ENCODE results near the gene KRT76.

Gene KRT76

GRCh38 chr12:52739963-52740362 lies 37.2 kb downstream of the KRT76 start:
- ATAC-seq (replicated peaks; ENCODE audit: extremely low read depth, poor library complexity, severe bottlenecking) (no peak), DNase-seq (ENCODE audit: low spot score in 2 of 2) (no peak)
- no peaks in the 10 kb centered on the region for H3K9me3 Mint-ChIP-seq
- H3K4me1 Mint-ChIP-seq = no peaks in the 10 kb centered on the region
- H3K27me3 Mint-ChIP-seq = peaks cover 72% of the 10 kb centered on the region
- H3K27ac Mint-ChIP-seq (ENCODE audit: low read depth) = no peak overlapping the region
- H3K4me3 Mint-ChIP-seq = no peak overlapping the region
- no peaks in the 10 kb centered on the region for H3K36me3 Mint-ChIP-seq (ENCODE audit: insufficient read depth)

GRCh38 chr12:52735816-52736632 lies 41.1 kb downstream of the KRT76 start:
- no peak overlapping the region for H3K4me3 Mint-ChIP-seq
- ATAC-seq (replicated peaks; ENCODE audit: extremely low read depth, poor library complexity, severe bottlenecking) = no peak
- no peaks in the 10 kb centered on the region for H3K36me3 Mint-ChIP-seq (ENCODE audit: insufficient read depth)
- no peaks in the 10 kb centered on the region for H3K4me1 Mint-ChIP-seq
- DNase-seq (ENCODE audit: low spot score in 2 of 2) = no peak
- no peak overlapping the region for H3K27ac Mint-ChIP-seq (ENCODE audit: low read depth)
- H3K27me3 Mint-ChIP-seq = peaks cover 62% of the 10 kb centered on the region
- H3K9me3 Mint-ChIP-seq = no peaks in the 10 kb centered on the region

DNA sequence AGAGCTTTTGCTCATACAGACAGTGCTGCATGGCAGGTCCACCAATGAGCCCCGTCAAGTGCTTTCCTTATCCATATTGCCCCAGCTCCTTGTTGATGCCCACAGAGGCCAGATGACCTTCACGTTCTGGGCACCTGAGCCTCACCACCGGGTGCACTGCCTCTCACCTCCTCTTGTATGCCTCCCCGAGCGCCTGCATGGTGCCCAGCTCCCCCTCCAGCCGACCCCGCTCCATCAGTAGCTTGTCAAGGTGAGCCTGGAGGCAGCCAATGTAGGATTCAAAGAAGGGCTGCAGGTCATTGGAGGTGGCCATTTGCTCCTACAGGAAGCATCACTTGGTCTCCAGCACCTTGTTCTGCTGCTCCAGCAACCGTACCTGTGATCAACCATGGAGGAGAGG lies 42.0 kb downstream of the KRT76 start:
- H3K9me3 Mint-ChIP-seq = no peaks in the 10 kb centered on the region
- H3K4me3 Mint-ChIP-seq = no peak overlapping the region
- H3K27me3 Mint-ChIP-seq = peaks cover 68% of the 10 kb centered on the region
- no peaks in the 10 kb centered on the region for H3K4me1 Mint-ChIP-seq
- no peak for DNase-seq (ENCODE audit: low spot score in 2 of 2)
- no peak for ATAC-seq (replicated peaks; ENCODE audit: extremely low read depth, poor library complexity, severe bottlenecking)
- no peak overlapping the region for H3K27ac Mint-ChIP-seq (ENCODE audit: low read depth)
- H3K36me3 Mint-ChIP-seq (ENCODE audit: insufficient read depth) = no peaks in the 10 kb centered on the region

GRCh38 chr12:52730793-52731192 lies 46.4 kb downstream of the KRT76 start:
- no peaks in the 10 kb centered on the region for H3K9me3 Mint-ChIP-seq

DNA sequence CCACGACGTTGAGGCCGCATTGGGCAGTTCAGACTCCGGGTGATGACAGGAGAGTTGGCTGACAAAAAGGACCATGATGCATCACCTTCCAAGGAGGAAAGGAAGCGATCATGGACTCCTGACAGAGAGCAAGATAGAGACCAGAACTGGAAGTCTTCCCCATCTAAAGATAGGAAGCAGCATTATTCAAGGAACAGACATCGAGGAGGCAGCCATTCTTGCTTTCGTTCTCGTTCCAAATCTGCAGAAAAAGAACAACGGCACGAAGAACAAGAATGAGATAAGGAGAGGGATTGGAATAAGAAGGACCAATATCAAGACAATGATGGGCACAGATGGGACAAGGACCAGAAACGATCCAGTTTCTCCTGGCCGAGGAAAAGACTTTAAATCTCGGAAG lies 46.8 kb downstream of the KRT76 start:
- H3K4me1 Mint-ChIP-seq = no peaks in the 10 kb centered on the region
- no peaks in the 10 kb centered on the region for H3K9me3 Mint-ChIP-seq
- no peak overlapping the region for H3K4me3 Mint-ChIP-seq
- no peaks in the 10 kb centered on the region for H3K36me3 Mint-ChIP-seq (ENCODE audit: insufficient read depth)
- peaks cover 57% of the 10 kb centered on the region for H3K27me3 Mint-ChIP-seq
- DNase-seq (ENCODE audit: low spot score in 2 of 2) (no peak), ATAC-seq (replicated peaks; ENCODE audit: extremely low read depth, poor library complexity, severe bottlenecking) (no peak)
- no peak overlapping the region for H3K27ac Mint-ChIP-seq (ENCODE audit: low read depth)

More at GRCh38 chr12:52730793-52731192, 46.4 kb downstream of the KRT76 start:
- no peaks in the 10 kb centered on the region for H3K4me1 Mint-ChIP-seq
- no peak for DNase-seq (ENCODE audit: low spot score in 2 of 2)
- H3K4me3 Mint-ChIP-seq = no peak overlapping the region
- no peak overlapping the region for H3K27ac Mint-ChIP-seq (ENCODE audit: low read depth)
- H3K27me3 Mint-ChIP-seq = peaks cover 61% of the 10 kb centered on the region
- no peak for ATAC-seq (replicated peaks; ENCODE audit: extremely low read depth, poor library complexity, severe bottlenecking)
- no peaks in the 10 kb centered on the region for H3K36me3 Mint-ChIP-seq (ENCODE audit: insufficient read depth)

GRCh38 chr12:52729147-52729546 lies 48.0 kb downstream of the KRT76 start:
- Mint-ChIP-seq H3K4me1 (no peaks in the 10 kb centered on the region), H3K36me3 (ENCODE audit: insufficient read depth) (no peaks in the 10 kb centered on the region), H3K9me3 (no peaks in the 10 kb centered on the region), H3K27ac (ENCODE audit: low read depth) (no peak overlapping the region), H3K4me3 (no peak overlapping the region), H3K27me3 (peaks cover 45% of the 10 kb centered on the region)
- DNase-seq (ENCODE audit: low spot score in 2 of 2) (no peak), ATAC-seq (replicated peaks; ENCODE audit: extremely low read depth, poor library complexity, severe bottlenecking) (no peak)

DNA sequence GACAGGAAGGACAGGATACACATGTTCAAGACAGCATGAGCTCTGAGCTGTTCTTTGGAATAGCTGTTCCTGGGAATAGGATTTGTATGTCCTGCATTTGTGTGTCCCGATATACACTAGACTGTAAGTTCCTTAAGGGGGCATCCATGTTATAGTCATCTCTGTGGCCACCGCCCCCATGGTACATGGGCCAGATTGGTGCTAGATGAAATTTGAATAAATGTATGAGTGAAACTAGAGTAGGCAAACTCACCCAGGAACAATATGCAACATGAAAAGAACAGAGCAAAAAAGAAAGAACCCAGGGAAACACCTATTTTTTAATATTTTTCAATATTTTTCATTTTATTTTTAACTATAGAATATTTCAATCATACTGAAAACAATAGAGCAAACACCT lies 48.8 kb downstream of the KRT76 start:
- DNase-seq (ENCODE audit: low spot score in 2 of 2) = no peak
- H3K27ac Mint-ChIP-seq (ENCODE audit: low read depth) = no peak overlapping the region
- peaks cover 37% of the 10 kb centered on the region for H3K27me3 Mint-ChIP-seq
- H3K4me3 Mint-ChIP-seq = no peak overlapping the region
- H3K4me1 Mint-ChIP-seq = no peaks in the 10 kb centered on the region
- no peaks in the 10 kb centered on the region for H3K36me3 Mint-ChIP-seq (ENCODE audit: insufficient read depth)
- no peak for ATAC-seq (replicated peaks; ENCODE audit: extremely low read depth, poor library complexity, severe bottlenecking)
- no peaks in the 10 kb centered on the region for H3K9me3 Mint-ChIP-seq

DNA sequence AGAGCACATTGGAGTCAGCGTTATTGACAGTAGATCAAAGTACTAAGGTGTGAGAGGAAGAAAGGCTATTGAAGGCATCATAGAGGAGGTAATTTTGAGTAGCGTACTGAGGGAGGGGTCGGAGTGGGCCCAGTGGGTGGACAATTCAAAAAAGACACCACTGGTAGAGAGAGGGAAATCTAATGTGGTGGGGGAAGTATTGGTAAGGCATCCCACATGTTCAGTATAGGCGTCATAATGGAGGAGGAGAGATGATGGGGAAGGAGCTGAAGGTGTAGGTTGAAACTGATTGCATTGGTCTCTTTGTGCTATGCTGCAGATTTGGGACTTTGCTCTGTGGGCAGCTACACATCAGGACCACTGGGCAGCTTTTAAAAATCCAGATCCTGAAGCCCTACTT lies 50.1 kb downstream of the KRT76 start:
- Mint-ChIP-seq H3K36me3 (ENCODE audit: insufficient read depth) (no peaks in the 10 kb centered on the region), H3K9me3 (no peaks in the 10 kb centered on the region), H3K27me3 (peaks cover 37% of the 10 kb centered on the region), H3K4me3 (no peak overlapping the region), H3K4me1 (peaks cover 2% of the 10 kb centered on the region), H3K27ac (ENCODE audit: low read depth) (no peak overlapping the region)
- no peak for ATAC-seq (replicated peaks; ENCODE audit: extremely low read depth, poor library complexity, severe bottlenecking)
- no peak for DNase-seq (ENCODE audit: low spot score in 2 of 2)

- peaks cover 5% of the 10 kb centered on the region for H3K4me1 Mint-ChIP-seq
- ATAC-seq (replicated peaks; ENCODE audit: extremely low read depth, poor library complexity, severe bottlenecking) = no peak
- peaks cover 34% of the 10 kb centered on the region for H3K27me3 Mint-ChIP-seq
- no peaks in the 10 kb centered on the region for H3K36me3 Mint-ChIP-seq (ENCODE audit: insufficient read depth)
- no peak overlapping the region for H3K27ac Mint-ChIP-seq (ENCODE audit: low read depth)
- H3K9me3 Mint-ChIP-seq = no peaks in the 10 kb centered on the region
- H3K4me3 Mint-ChIP-seq = no peak overlapping the region
- no peak for DNase-seq (ENCODE audit: low spot score in 2 of 2)
These were observed 50.7 kb downstream of the KRT76 start for GRCh38 chr12:52726451-52726850.

- no peak for ATAC-seq (replicated peaks; ENCODE audit: extremely low read depth, poor library complexity, severe bottlenecking)
- H3K4me1 Mint-ChIP-seq = peaks cover 5% of the 10 kb centered on the region
- H3K27me3 Mint-ChIP-seq = peaks cover 13% of the 10 kb centered on the region
- no peak overlapping the region for H3K4me3 Mint-ChIP-seq
- no peaks in the 10 kb centered on the region for H3K36me3 Mint-ChIP-seq (ENCODE audit: insufficient read depth)
- no peak for DNase-seq (ENCODE audit: low spot score in 2 of 2)
- H3K9me3 Mint-ChIP-seq = no peaks in the 10 kb centered on the region
- no peak overlapping the region for H3K27ac Mint-ChIP-seq (ENCODE audit: low read depth)
These were observed 52.8 kb downstream of the KRT76 start for GRCh38 chr12:52724384-52724783.

GRCh38 chr12:52722680-52723079 lies 54.5 kb downstream of the KRT76 start:
- Mint-ChIP-seq H3K9me3 (no peaks in the 10 kb centered on the region), H3K4me1 (peaks cover 5% of the 10 kb centered on the region), H3K27me3 (peaks cover 11% of the 10 kb centered on the region), H3K27ac (ENCODE audit: low read depth) (no peak overlapping the region), H3K4me3 (no peak overlapping the region), H3K36me3 (ENCODE audit: insufficient read depth) (no peaks in the 10 kb centered on the region)
- DNase-seq (ENCODE audit: low spot score in 2 of 2) (no peak), ATAC-seq (replicated peaks; ENCODE audit: extremely low read depth, poor library complexity, severe bottlenecking) (no peak)

GRCh38 chr12:52721838-52722470 lies 55.2 kb downstream of the KRT76 start:
- Mint-ChIP-seq H3K36me3 (ENCODE audit: insufficient read depth) (no peaks in the 10 kb centered on the region), H3K9me3 (no peaks in the 10 kb centered on the region), H3K4me3 (no peak overlapping the region), H3K4me1 (peaks cover 5% of the 10 kb centered on the region), H3K27ac (ENCODE audit: low read depth) (no peak overlapping the region), H3K27me3 (peaks cover 7% of the 10 kb centered on the region)
- no peak for DNase-seq (ENCODE audit: low spot score in 2 of 2)
- no peak for ATAC-seq (replicated peaks; ENCODE audit: extremely low read depth, poor library complexity, severe bottlenecking)

DNA sequence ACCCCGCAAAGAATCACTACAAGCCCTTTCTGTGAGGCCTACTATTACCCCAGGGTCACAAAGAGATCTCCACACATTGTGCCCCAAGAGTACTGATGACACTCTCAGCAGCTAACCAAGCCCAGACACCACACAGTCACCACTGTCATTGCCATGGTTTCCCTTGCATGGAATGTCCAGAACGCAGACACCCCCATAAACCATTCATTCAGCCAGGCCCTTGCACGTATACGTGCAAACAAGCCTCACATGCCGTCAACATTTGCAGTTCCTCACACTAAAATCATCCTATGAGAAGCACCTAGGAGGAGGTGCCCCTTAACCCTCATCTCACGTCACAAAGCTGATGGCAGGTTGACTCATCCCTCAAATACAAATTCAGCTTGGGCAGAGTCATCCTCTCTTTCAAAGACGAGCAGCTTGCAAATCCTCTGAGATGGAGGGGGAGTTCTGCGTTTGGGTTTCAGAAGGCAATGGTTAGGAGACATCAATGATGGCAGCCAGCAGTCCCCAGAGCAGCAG lies 56.7 kb downstream of the KRT76 start:
- DNase-seq (ENCODE audit: low spot score in 2 of 2) (no peak), ATAC-seq (replicated peaks; ENCODE audit: extremely low read depth, poor library complexity, severe bottlenecking) (no peak)
- Mint-ChIP-seq H3K27me3 (peaks cover 16% of the 10 kb centered on the region), H3K4me1 (peaks cover 5% of the 10 kb centered on the region), H3K4me3 (no peak overlapping the region), H3K36me3 (ENCODE audit: insufficient read depth) (no peaks in the 10 kb centered on the region), H3K9me3 (no peaks in the 10 kb centered on the region), H3K27ac (ENCODE audit: low read depth) (no peak overlapping the region)
